NCI-H1694 (cell line): ENCODE measurements around the gene ZNF618.

ENCODE experiments used
- DNase-seq: peaks from one replicate; lab custom pipeline; 2025; lab: John Stamatoyannopoulos, UW

Gene ZNF618

GRCh38 chr9:113876151-113876992 lies at the start of gene ZNF618:
Gene ZNF618, plus strand, starts transcription at chr9:113876309. Its CDS starts 72 bp downstream, at chr9:113876381.
- DNase-seq = no peak

DNA sequence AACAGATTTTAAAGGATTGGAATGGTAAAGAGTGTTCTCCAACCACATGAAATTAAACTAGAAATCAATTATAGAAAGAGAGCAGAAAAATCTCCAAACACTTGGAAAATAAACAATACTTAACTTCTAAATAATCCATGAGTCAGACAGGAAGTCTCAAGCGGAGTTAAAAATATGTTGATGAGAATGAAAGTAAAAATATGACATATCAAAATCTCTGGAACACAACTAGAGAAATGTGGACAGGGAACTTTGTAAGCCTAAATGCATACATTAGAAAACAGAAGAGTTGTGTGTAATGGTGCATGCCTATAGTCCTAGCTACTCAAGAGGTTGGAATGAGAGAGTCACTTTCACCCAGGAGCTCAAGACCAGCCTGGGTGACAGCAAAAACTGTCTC lies 47.9 kb upstream of the ZNF618 start:
- DNase-seq = no peak

- DNase-seq = no peak
Observed at GRCh38 chr9:113837334-113837733, 38.8 kb upstream of the ZNF618 start.

DNA sequence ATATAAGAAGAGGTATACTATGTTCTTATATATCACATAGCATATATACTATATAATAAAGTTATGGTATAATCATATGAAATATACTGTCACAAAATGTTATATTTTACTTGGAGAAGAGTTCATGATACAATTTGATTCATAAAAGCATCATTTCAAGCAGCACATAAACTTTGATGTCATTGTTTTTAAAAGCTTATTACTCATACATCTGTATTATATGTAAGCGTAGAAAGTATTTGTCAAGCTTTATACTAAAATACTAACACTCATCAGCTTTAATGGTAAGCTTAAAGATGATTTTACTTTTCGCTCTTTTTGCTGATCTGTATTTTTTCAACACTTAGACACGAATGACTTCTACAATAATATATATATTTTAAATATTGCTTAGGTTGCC lies 34.0 kb upstream of the ZNF618 start:
- no peak for DNase-seq

GRCh38 chr9:113844466-113844865 lies 31.6 kb upstream of the ZNF618 start:
- peak; percentile 17 for DNase-seq

DNA sequence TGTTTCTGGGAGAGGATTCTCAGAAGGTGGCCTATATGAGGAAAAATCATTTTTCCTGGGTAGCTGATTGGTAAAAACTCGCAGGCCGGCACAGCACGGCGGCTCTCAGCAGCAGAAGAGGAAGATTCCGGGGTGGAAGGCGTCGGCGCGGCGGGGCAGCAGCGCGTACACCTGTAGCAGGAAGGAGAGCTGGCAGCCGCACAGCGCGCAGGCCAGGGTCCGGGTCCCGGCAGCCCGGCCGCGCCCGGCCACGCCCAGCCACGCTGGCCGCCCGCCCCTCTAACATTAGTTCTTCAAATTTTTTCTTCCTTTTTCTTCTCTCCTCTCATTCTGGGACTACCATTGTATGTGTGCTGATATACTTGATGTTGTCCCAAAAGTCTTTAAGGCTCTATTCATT lies 24.8 kb upstream of the ZNF618 start:
- DNase-seq = no peak

- no peak for DNase-seq
Observed at GRCh38 chr9:113851873-113852272, 24.2 kb upstream of the ZNF618 start.

GRCh38 chr9:113853333-113853732 lies 22.8 kb upstream of the ZNF618 start:
- no peak for DNase-seq

DNA sequence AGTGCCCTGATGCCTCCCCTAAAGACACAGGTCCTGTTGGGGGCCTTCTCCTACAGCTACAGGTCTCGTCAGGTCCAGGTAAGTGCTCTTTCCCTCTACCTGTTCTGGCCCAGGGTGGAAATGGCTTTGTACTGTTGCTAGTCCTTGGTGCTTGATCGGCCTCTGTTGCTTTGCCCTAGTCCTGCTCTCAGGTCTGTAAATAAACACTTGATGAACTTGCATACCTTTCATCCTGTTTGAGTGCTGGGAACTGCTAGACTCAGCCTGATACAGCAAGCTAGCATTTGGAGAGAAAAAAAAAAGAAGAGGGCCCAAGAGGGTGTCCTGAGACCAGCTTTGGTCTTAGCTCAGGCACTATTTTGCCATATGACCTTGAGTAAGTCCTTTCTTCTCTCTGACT lies 21.8 kb upstream of the ZNF618 start:
- no peak for DNase-seq

DNA sequence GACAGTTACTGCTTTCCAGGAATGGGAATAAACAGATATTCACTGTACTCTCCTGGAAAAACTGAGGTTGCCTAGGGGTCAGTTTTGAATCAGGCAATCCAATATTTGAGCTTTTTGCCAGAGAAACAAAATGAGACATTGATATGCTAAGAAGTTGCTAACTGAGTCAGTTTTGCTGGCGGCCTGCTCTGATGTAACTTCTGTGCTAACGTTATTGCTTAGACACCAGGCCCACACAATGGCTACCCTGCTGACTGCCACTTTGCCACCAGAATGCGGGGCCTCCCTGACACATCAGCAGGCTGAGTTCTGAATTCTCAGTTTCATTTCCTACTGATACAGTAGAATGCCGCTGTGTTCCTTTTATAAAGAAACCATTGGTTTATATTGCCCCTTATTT lies 18.2 kb upstream of the ZNF618 start:
- DNase-seq = no peak

DNA sequence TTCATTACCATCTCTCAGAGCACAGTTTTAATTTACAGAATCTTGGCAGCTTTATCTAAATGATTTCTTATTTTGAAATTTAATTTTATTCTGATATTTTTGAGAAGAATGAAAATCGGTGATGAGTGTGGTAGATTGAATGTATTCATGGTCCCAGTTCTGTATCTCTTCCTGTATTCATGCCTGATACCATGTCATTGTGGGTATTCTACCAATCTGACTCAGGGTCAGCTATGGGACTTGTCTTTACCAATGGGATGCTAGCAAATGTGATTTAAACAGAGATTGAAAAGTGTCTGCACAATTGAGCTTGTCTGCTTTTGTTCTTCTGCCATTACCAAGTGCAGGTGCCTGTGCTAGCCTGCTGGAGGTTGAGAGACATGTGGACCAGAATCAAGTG lies 17.8 kb upstream of the ZNF618 start:
- no peak for DNase-seq

- DNase-seq = no peak
Observed at GRCh38 chr9:113863345-113863744, 12.8 kb upstream of the ZNF618 start.

DNA sequence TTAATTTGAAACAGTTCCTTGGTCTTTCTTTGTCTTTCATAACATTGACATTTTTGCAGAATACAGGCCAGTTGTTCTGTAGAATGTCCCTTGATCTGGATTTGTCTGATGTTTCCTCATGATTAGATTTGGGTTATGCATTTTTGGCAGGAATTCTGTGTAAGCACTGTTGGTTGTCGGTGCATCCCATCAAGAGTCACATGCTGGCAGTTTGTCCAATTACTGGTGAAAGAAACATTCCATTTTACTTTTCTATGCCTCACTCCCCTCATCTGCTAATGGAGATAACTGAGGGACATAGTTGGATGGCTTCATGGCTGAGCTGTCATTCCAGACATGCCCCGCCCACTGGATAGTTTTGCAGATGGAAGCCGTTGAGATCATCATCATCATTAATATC lies 7.6 kb upstream of the ZNF618 start:
- DNase-seq = no peak

- no peak for DNase-seq
Observed at GRCh38 chr9:113872485-113873143, 3.5 kb upstream of the ZNF618 start.

DNA sequence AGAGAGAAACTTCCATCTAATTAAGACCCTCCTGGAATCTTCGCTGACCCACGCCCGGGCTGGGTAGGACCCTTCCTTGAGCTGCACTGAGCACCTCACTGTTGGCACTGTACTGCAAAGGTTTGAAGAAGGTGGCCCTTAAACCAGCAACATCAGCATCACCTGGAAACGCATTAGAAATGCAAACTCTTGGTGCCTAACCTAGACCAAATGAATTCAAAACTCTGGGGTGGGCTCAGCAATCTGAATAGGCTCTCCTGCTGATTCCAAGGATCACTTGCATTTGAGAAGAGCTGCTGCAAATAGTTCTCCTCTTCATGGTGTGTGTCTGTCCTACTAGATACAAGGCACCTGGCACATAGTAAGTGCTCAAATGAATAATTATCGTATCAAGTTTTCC lies 2.7 kb upstream of the ZNF618 start:
- no peak for DNase-seq

DNA sequence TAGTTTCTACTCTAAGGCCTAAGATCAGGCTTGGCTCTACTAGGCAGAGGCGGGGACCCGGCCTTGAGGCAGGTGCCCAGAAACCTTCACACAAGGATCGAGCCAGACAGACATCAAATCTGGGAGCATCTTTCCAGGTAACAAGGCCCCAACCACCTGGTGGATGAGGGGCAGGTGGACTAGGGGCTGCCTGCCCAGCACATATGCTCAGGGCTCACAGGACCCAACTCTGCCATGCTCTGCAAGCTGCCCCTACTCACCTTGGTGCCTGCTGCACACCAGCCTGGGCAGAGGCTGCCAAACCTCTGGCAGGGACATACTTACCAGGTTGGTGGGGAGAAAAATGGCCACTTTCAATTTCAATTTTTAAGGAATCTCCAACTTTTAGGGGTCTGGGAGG lies 2.2 kb upstream of the ZNF618 start:
- DNase-seq = no peak

DNA sequence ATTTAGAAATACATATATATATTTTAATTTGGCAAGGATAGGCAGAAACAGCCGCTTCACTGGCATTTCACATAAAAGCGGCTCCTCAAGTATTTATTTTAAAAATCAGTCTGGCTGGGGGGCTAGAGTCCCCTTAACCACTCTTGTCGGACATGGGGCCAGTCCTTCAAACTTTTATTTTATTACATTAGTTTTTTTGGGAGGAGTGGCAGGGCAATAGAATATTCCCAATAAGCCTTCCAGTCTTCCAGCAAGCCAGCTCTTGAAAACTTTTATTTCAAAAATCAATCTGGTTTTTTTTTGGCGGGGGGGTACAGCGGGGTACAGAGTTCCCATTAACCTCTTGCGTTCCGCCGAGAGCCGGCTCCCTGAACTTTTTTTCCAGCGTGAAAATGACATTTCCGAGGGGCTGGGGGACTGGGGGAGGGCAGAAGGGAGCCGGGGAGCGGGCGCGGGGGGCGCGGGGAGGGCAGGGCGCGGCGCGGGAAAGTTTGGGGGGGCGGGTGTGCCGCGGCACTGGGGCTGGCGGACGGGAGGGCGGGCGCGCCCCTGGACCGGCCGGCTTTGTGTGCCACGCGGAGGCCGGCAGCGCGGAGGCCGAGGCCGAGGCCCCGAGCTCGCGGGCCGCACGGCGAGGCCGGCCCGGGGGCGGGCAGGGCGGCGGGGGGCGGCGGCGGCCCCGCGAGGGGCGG lies 504 bp upstream of the ZNF618 start:
- no peak for DNase-seq

DNA sequence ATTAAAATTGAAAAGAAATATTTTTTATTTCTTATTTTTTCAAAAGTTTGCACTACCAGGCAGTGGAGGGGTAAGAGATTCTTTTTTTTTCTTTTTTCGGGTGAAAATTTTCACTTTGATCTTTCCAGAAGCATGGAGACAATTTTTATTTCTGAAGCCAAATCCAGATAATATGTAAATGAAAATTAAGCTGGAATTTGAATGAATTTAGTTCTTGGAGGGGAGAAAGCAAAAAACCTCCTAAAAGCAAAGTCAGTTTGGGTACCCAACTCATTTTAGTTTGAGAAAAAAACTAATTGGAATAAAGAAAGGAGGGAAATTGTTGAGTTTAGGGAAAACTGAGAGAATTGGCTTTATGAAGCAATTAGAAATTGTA lies 872 bp downstream of the ZNF618 start:
- DNase-seq = no peak

GRCh38 chr9:113879318-113879717 lies 3.2 kb downstream of the ZNF618 start:
- no peak for DNase-seq

- no peak for DNase-seq
Observed at GRCh38 chr9:113879911-113880310, 3.8 kb downstream of the ZNF618 start.

DNA sequence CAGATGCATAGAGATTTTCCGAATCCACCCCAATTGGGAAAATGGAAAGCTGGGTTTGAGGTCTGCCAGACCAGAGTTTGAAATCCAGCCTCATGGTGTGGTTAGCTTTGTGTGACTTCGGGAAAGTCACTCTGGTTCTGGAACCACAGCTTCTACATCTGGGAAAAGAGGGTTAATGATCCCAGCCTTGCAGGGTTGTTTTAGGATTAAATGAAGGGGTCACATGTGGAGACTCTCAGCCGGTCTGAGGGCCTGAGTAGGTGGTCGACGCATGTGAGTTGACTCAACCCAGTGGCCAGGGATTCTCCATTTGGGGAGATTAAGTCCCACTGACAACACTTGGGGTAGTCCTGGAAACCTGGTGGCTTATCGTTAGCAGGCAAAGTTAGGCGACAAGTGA lies 6.1 kb downstream of the ZNF618 start:
- DNase-seq = no peak

DNA sequence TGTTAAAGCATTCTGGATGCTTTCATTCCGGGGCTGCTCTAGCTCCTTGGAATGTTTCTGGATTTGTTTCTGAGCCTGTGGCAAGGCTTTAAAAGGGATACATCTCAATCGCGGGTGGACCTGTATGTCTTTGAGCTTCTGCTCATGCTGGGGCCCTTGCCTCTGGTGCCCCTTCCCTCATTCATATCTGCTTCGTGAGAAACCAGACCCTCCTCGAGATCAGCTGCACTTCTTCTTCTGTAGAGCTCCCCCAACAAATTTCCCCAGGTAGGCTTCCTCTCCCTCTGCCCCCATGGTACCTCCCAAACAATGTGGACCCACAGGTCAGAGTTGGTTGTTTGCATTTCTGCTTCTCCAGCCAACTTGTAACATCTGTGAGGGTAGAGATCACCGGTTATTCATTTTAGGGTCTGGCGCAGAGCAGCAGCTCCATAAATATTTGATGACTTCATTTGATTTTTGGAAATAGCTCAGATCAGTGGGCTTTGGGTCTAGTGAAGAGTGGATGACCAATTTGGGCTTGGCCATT lies 6.6 kb downstream of the ZNF618 start:
- no peak for DNase-seq
